Panc1 (cell line): ENCODE measurements around the gene ATP2B2. TPM values are rescaled to one million over a fixed set of nuclear protein-coding genes. Genes with fewer than 3 reads are reported as not detected.

Source experiments
- ATAC-seq: fragments of 200-7000 bp; cut with Tn5 transposase; 2 replicates; pipeline ENCODE4 v1.9.1; 2020; ENCODE audit warnings: mild to moderate bottlenecking, moderate library complexity
- BruUV-seq: library from RNA; stranded (reverse); fragments of 400-500 nt; replicated peaks from 2 replicates; lab custom pipeline; 2021; lab: Mats Ljungman, UMichigan
- CTCF ChIA-PET: fragments of 300-600 bp; sonication (Branson Sonifier 250); formaldehyde crosslinking; loops from one replicate; lab custom pipeline; 2022; ENCODE audit warnings: antibody characterized with exemption; lab: Charles Lee
- POLR2A ChIA-PET: fragments of 300-600 bp; sonication (Branson Sonifier 250); formaldehyde crosslinking; loops from one replicate; lab custom pipeline; 2022; ENCODE audit warnings: antibody characterized with exemption; lab: Charles Lee
- DNase-seq: peaks from one replicate; pipeline ENCODE4 v3.0.0-alpha.2; 2010; ENCODE audit warnings: low read depth, low spot score
- H3K27ac ChIP-seq: 2 replicates; pipeline ENCODE4 v1.5.1; 2011; ENCODE audit warnings: mild to moderate bottlenecking, low read length, inconsistent platforms
- H3K27me3 ChIP-seq: fragments of 200-500 bp; sonication (Bioruptor generic); 2 replicates; pipeline ENCODE4 v1.6.0; 2014; ENCODE audit warnings: low read length, inconsistent platforms; ENCODE audit not compliant: control insufficient read depth, insufficient read depth
- H3K36me3 ChIP-seq: fragments of 200-500 bp; sonication (Bioruptor generic); 2 replicates; pipeline ENCODE4 v1.5.1; 2014; ENCODE audit warnings: inconsistent platforms, mild to moderate bottlenecking, low read length, moderate library complexity; ENCODE audit not compliant: control insufficient read depth, insufficient read depth
- H3K4me1 ChIP-seq: 2 replicates; pipeline ENCODE4 v1.5.1; 2011; ENCODE audit warnings: inconsistent platforms, mild to moderate bottlenecking, low read length, moderate library complexity; ENCODE audit not compliant: control insufficient read depth, insufficient read depth
- H3K4me3 ChIP-seq, 2 experiments: 2 replicates each; pipeline ENCODE4 v1.5.1; 2011 to 2012; ENCODE audit warnings: low read depth in 2 of 2, low read length in 2 of 2, mild to moderate bottlenecking in 2 of 2, inconsistent platforms in 1 of 2, moderate library complexity in 1 of 2
- H3K9me3 ChIP-seq: fragments of 200-500 bp; sonication (Bioruptor generic); 2 replicates; pipeline ENCODE4 v1.5.1; 2014; ENCODE audit warnings: low read depth, mild to moderate bottlenecking, inconsistent platforms, low read length, moderate library complexity; ENCODE audit not compliant: control insufficient read depth, insufficient read depth
- CTCF ChIP-seq: fragments of 450-650 bp; IDR thresholded peaks from 2 replicates; pipeline ENCODE4 v1.5.1; 2017; ENCODE audit warnings: mild to moderate bottlenecking
- POLR2AphosphoS5 ChIP-seq: IDR thresholded peaks from 2 replicates; pipeline ENCODE4 v1.6.1; 2012; ENCODE audit warnings: mild to moderate bottlenecking, low read depth, low read length, moderate library complexity
- REST ChIP-seq, 2 experiments: IDR thresholded peaks; 2 replicates each; pipeline ENCODE4 v1.6.1; 2011 to 2012; ENCODE audit warnings: low read depth in 2 of 2, control low read depth in 1 of 2, low read length in 1 of 2, mild to moderate bottlenecking in 1 of 2, moderate library complexity in 1 of 2; ENCODE audit not compliant: insufficient read depth in 1 of 2
- SIN3A ChIP-seq: IDR thresholded peaks from 2 replicates; pipeline ENCODE4 v1.6.1; 2012; ENCODE audit warnings: low read depth, mild to moderate bottlenecking, low read length, moderate library complexity, borderline replicate concordance; ENCODE audit not compliant: insufficient read depth
- TCF7L2 ChIP-seq: IDR thresholded peaks from 2 replicates; pipeline ENCODE4 v1.6.1; 2011; ENCODE audit warnings: mild to moderate bottlenecking, low read depth, low read length, inconsistent platforms
- in situ Hi-C: cut with HindIII; loops from 2 replicates; pipeline ENCODE4 v1.10.0; 2016; ENCODE audit warnings: low sequenced_read_pairs, low pct_unique_long_range_greater_than_20kb
- intact Hi-C: fragments of 100-400 bp; cut with micrococcal nuclease; formaldehyde crosslinking; loops from one replicate; pipeline ENCODE4 v1.10.0; 2022; ENCODE audit not compliant: unreplicated experiment
- total RNA-seq: library from RNA; stranded (reverse); gene quantifications from one replicate; pipeline ENCODE4 v1.2.1, GENCODE V29; 2021; ENCODE audit not compliant: unreplicated experiment

ATP2B2 gene
- total RNA-seq, 1 experiment from 2014 or later, result not detected

GRCh38 chr3:10443272-10444109 lies 61.9 kb downstream of the ATP2B2 start:
- no peak for DNase-seq
- TF ChIP-seq POLR2AphosphoS5, result no peak
- no peaks in the 10 kb centered on the region for H3K4me1 ChIP-seq
- intact Hi-C loops (no loop called here), in situ Hi-C loops (no loop called here)
- H3K36me3 ChIP-seq, result no peaks in the 10 kb centered on the region
- no peaks in the 10 kb centered on the region; the same call in 1 of the 2 replicates for H3K27me3 ChIP-seq
- no peaks in the 10 kb centered on the region for H3K9me3 ChIP-seq
- no TSS peak for BruUV-seq
- POLR2A ChIA-PET, result interaction anchor here (0.6 kb wide), 1 partner anchor 313 kb away, joined by 3 read pairs; no protein-coding TSS in a partner anchor
- CTCF ChIA-PET, result no interaction called here
- H3K27ac ChIP-seq, result no peak overlapping the region
- no peak for ATAC-seq
- H3K4me3 ChIP-seq, result no peak overlapping the region

- in situ Hi-C loops, result no loop called here
- Histone ChIP-seq H3K27me3 (no peaks in the 10 kb centered on the region; the same call in 1 of the 2 replicates), H3K27ac (no peak overlapping the region), H3K9me3 (no peaks in the 10 kb centered on the region), H3K36me3 (no peaks in the 10 kb centered on the region), H3K4me3 (no peak overlapping the region), H3K4me1 (no peaks in the 10 kb centered on the region)
- POLR2A ChIA-PET, result no interaction called here
- CTCF ChIA-PET, result no interaction called here
- DNase-seq (no peak), ATAC-seq (no peak)
- no TSS peak for BruUV-seq
- intact Hi-C loops, result no loop called here
- TF ChIP-seq CTCF, result no peak
- TF ChIP-seq REST (IDR thresholded peaks at IDR 0.05; ENCODE audit: insufficient read depth in 1 of 2, low read depth in 2 of 2, low read length in 1 of 2), result no peak
- no peak for TF ChIP-seq POLR2AphosphoS5
- no peak for TF ChIP-seq TCF7L2
- TF ChIP-seq SIN3A, result no peak
These were observed 63.1 kb downstream of the ATP2B2 start for GRCh38 chr3:10442151-10442795.

- no peaks in the 10 kb centered on the region for H3K4me1 ChIP-seq
- H3K27me3 ChIP-seq, result no peaks in the 10 kb centered on the region
- no TSS peak for BruUV-seq
- in situ Hi-C loops, result no loop called here
- intact Hi-C loops, result no loop called here
- H3K4me3 ChIP-seq, result no peak overlapping the region
- no peaks in the 10 kb centered on the region for H3K9me3 ChIP-seq
- DNase-seq (no peak), ATAC-seq (no peak)
- no peak overlapping the region for H3K27ac ChIP-seq
- no peaks in the 10 kb centered on the region for H3K36me3 ChIP-seq
- CTCF ChIA-PET, result no interaction called here
- TF ChIP-seq POLR2AphosphoS5, result no peak
- no peak for TF ChIP-seq REST (IDR thresholded peaks at IDR 0.05; ENCODE audit: insufficient read depth in 1 of 2, low read depth in 2 of 2, low read length in 1 of 2)
- no peak for TF ChIP-seq SIN3A
- TF ChIP-seq CTCF, result no peak
- TF ChIP-seq TCF7L2, result no peak
- POLR2A ChIA-PET, result no interaction called here
These were observed 64.7 kb downstream of the ATP2B2 start for GRCh38 chr3:10440684-10441083.
